Testis (tissue), 3 donors: ENCODE results near the gene ALG12. TPM values are rescaled to one million over a fixed set of nuclear protein-coding genes. Genes with fewer than 3 reads are reported as not detected.

Source experiments
- DNase-seq: peaks from one replicate; pipeline ENCODE4 v3.0.0-alpha.2; 2019
- H3K27ac ChIP-seq, 2 donors: fragments of 200-600 bp; sonication (generic); one replicate each; pipeline ENCODE4 v1.5.1; 2019
- H3K27me3 ChIP-seq: fragments of 200-600 bp; sonication (generic); one replicate; pipeline ENCODE4 v1.5.1; 2019
- H3K36me3 ChIP-seq: fragments of 200-600 bp; sonication (generic); one replicate; pipeline ENCODE4 v1.5.1; 2017; ENCODE audit warnings: low read depth; ENCODE audit errors: missing control alignments
- H3K4me1 ChIP-seq: fragments of 200-600 bp; sonication (generic); one replicate; pipeline ENCODE4 v1.5.1; 2019
- H3K4me3 ChIP-seq, 2 donors: fragments of 200-600 bp; sonication (generic); one replicate each; pipeline ENCODE4 v1.5.1; 2017 to 2019
- H3K9me3 ChIP-seq: fragments of 200-600 bp; sonication (generic); one replicate; pipeline ENCODE4 v1.5.1; 2017
- CTCF ChIP-seq, 3 experiments: fragments of 450-650 bp in 2 of 3; fragments of 200-600 bp in 1 of 3; sonication (generic) in 1 of 3; IDR thresholded peaks; one replicate each; pipeline ENCODE4 v1.5.1; 2016 to 2019; ENCODE audit warnings: antibody characterized with exemption in 3 of 3, mild to moderate bottlenecking in 2 of 3, moderate library complexity in 1 of 3
- POLR2A ChIP-seq: fragments of 450-650 bp; IDR thresholded peaks from one replicate; pipeline ENCODE4 v1.6.1; 2017; ENCODE audit warnings: antibody characterized with exemption, mild to moderate bottlenecking, moderate library complexity
- WGBS, 2 donors: methylation state at CpG; one replicate each; pipeline ENCODE4 v1.1.5; 2018; 5-methylcytosine and 5-hydroxymethylcytosine counted together
- intact Hi-C: fragments of 100-400 bp; cut with DNase I; formaldehyde crosslinking; loops from one replicate; pipeline ENCODE4 v1.15.1; 2023; ENCODE audit warnings: low total_unique reads
- polyA plus RNA-seq: library from polyadenylated mRNA; stranded (reverse); fragments of 350-450 nt; fragmentation: Illumina TruSeq; extraction: RNeasy Lipid Tissue Mini Kit (QIAGEN cat#74804); gene quantifications from one replicate; pipeline ENCODE4 v1.2.3, GENCODE V29; 2014; ENCODE audit warnings: low read depth, low replicate concordance; ENCODE audit not compliant: insufficient read depth
- total RNA-seq, 2 donors: library from RNA; depleted of rRNA; stranded (reverse); fragments of >200 nt; gene quantifications; one replicate each; pipeline ENCODE4 v1.2.3, GENCODE V29; 2016

The ALG12 gene
- total and polyA plus RNA-seq, 3 donors from 2014 or later = 10.6 to 18.3 (median 11.9) TPM

GRCh38 chr22:49962012-49962750 lies 43.9 kb upstream of the ALG12 start:
- 0 to 11% methylated on average over 2 to 66 of the region's 70 CpGs for WGBS, 2 donors

GRCh38 chr22:49961601-49962011 lies 43.4 kb upstream of the ALG12 start:
- H3K4me1 ChIP-seq = peaks cover 38% of the 10 kb centered on the region
- H3K27me3 ChIP-seq = no peaks in the 10 kb centered on the region
- no peak for DNase-seq
- peak overlapping the region; percentile 78 to 89 for H3K4me3 ChIP-seq
- TF ChIP-seq POLR2A (no peak), CTCF (IDR thresholded peaks at IDR 0.05) (no peak)
- WGBS, 2 donors = 0 to 8% methylated on average over 5 to 49 of the region's 49 CpGs
- H3K36me3 ChIP-seq = no peaks in the 10 kb centered on the region
- H3K27ac ChIP-seq = peak overlapping the region; percentile 86 to 95
- H3K9me3 ChIP-seq = no peaks in the 10 kb centered on the region
- intact Hi-C loops = no loop called here

More at GRCh38 chr22:49962012-49962750, 43.9 kb upstream of the ALG12 start:
- H3K9me3 ChIP-seq = no peaks in the 10 kb centered on the region
- intact Hi-C loops = no loop called here
- H3K27me3 ChIP-seq = no peaks in the 10 kb centered on the region
- H3K27ac ChIP-seq = peak overlapping the region; percentile 86 to 95
- peak overlapping the region; percentile 78 to 89 for H3K4me3 ChIP-seq
- DNase-seq = peak; percentile 87
- H3K36me3 ChIP-seq = no peaks in the 10 kb centered on the region
- TF ChIP-seq POLR2A (no peak), CTCF (IDR thresholded peaks at IDR 0.05) (no peak)
- peaks cover 44% of the 10 kb centered on the region for H3K4me1 ChIP-seq

- H3K36me3 ChIP-seq = no peaks in the 10 kb centered on the region
- H3K9me3 ChIP-seq = no peaks in the 10 kb centered on the region
- peak overlapping the region; percentile 86 to 95 for H3K27ac ChIP-seq
- TF ChIP-seq CTCF (IDR thresholded peaks at IDR 0.05) (no peak), POLR2A (no peak)
- no peaks in the 10 kb centered on the region for H3K27me3 ChIP-seq
- peak overlapping the region; percentile 78 to 89 for H3K4me3 ChIP-seq
- no peak for DNase-seq
- 1% methylated on average over 70 of the region's 84 CpGs; no CpG with 5 or more reads in 1 of the 2 donors for WGBS, 2 donors
- intact Hi-C loops = no loop called here
- peaks cover 33% of the 10 kb centered on the region for H3K4me1 ChIP-seq
These were observed 42.9 kb upstream of the ALG12 start for GRCh38 chr22:49961005-49961600.

- intact Hi-C loops = no loop called here
- WGBS, 2 donors = 1% methylated on average over 85 of the region's 137 CpGs; no CpG with 5 or more reads in 1 of the 2 donors
- peaks cover 26% of the 10 kb centered on the region for H3K4me1 ChIP-seq
- H3K4me3 ChIP-seq = peak within 1 kb of the TSS; percentile 78 to 89
- peak within 1 kb of the TSS; percentile 86 to 95 for H3K27ac ChIP-seq
- no peaks in the 10 kb centered on the region for H3K27me3 ChIP-seq
- H3K36me3 ChIP-seq = no peaks in the 10 kb centered on the region
- TF ChIP-seq POLR2A = no peak
- no peak for TF ChIP-seq CTCF (IDR thresholded peaks at IDR 0.05)
- peak; percentile 95 for DNase-seq
- no peaks in the 10 kb centered on the region for H3K9me3 ChIP-seq
These were observed 42.1 kb upstream of the ALG12 start, which contains the start of gene PIM3 for GRCh38 chr22:49960159-49961004. Gene PIM3, plus strand, starts transcription at chr22:49960772. Its CDS starts 176 bp downstream, at chr22:49960948.
